GM12878 (cell line): ENCODE measurements around the gene KLF14. TPM values are rescaled to one million over a fixed set of nuclear protein-coding genes. Genes with fewer than 3 reads are reported as not detected.

Experiments
- ATAC-seq: fragments of 200-7000 bp; cut with Tn5 transposase; 3 replicates; pipeline ENCODE4 v1.9.1; 2020; ENCODE audit warnings: mild to moderate bottlenecking, moderate library complexity
- BruUV-seq: library from RNA; stranded (reverse); fragments of 400-500 nt; replicated peaks from 2 replicates; lab custom pipeline; 2021; lab: Mats Ljungman, UMichigan
- CTCF ChIA-PET: fragments of 300-600 bp; sonication (Branson Sonifier 250); formaldehyde crosslinking; extraction: SDS; loops from one replicate; lab custom pipeline; 2021; ENCODE audit warnings: inconsistent platforms; lab: Yijun Ruan, JAX
- POLR2A ChIA-PET: fragments of 350-600 bp; formaldehyde crosslinking; extraction: SDS; loops from one replicate; lab custom pipeline; 2021; ENCODE audit warnings: inconsistent platforms; lab: Charles Lee
- RAD21 ChIA-PET: fragments of 300-600 bp; sonication (Branson Sonifier 250); formaldehyde crosslinking; loops from one replicate; lab custom pipeline; 2023; ENCODE audit warnings: antibody characterized with exemption; ENCODE audit not compliant: unreplicated experiment; lab: Charles Lee
- SMC1A ChIA-PET: fragments of 300-600 bp; sonication (Branson Sonifier 250); formaldehyde crosslinking; loops from one replicate; lab custom pipeline; 2023; ENCODE audit not compliant: unreplicated experiment, uncharacterized antibody; lab: Charles Lee
- DNase-seq: peaks from one replicate; pipeline ENCODE4 v3.0.0-alpha.2; 2011; ENCODE audit warnings: low read depth, low spot score
- FAIRE-seq: peaks from 3 replicates; lab custom pipeline; 2011; peaks lifted over from hg19 to GRCh38; lab: Jason Lieb, UNC
- H2AFZ ChIP-seq: 2 replicates; pipeline ENCODE4 v1.6.0; 2011; ENCODE audit warnings: low read depth, low read length, control low read depth; ENCODE audit not compliant: control insufficient read depth
- H3K27ac ChIP-seq: 2 replicates; pipeline ENCODE4 v1.5.1; 2011; ENCODE audit warnings: control low read depth; ENCODE audit not compliant: control insufficient read depth, insufficient read depth
- H3K27me3 ChIP-seq, 2 experiments: replicated peaks in 1 of 2; 2 replicates each; pipeline versions ENCODE4 v1.6.0 to v1.6.1; 2011; ENCODE audit warnings: low read length in 1 of 2; ENCODE audit not compliant: control insufficient read depth in 2 of 2, insufficient read depth in 2 of 2
- H3K36me3 ChIP-seq, 2 experiments: 2 replicates each; pipeline ENCODE4 v1.5.1; 2011; ENCODE audit warnings: low read length in 1 of 2; ENCODE audit not compliant: control insufficient read depth in 2 of 2, insufficient read depth in 2 of 2
- H3K4me1 ChIP-seq: 2 replicates; pipeline ENCODE4 v1.6.1; 2011; ENCODE audit warnings: mild to moderate bottlenecking, low read length, moderate library complexity, mixed read lengths; ENCODE audit not compliant: control insufficient read depth, insufficient read depth
- H3K4me2 ChIP-seq: 2 replicates; pipeline ENCODE4 v1.6.0; 2011; ENCODE audit warnings: control low read depth; ENCODE audit not compliant: control insufficient read depth, insufficient read depth
- H3K4me3 ChIP-seq: fragments of 200-600 bp; sonication (generic); 2 replicates; pipeline ENCODE4 v1.5.1; 2016
- H3K79me2 ChIP-seq: 2 replicates; pipeline ENCODE4 v1.6.0; 2011; ENCODE audit warnings: low read length; ENCODE audit not compliant: control insufficient read depth, insufficient read depth
- H3K9ac ChIP-seq: 2 replicates; pipeline ENCODE4 v1.8.0; 2011; ENCODE audit warnings: low read length, control low read depth, mixed read lengths; ENCODE audit not compliant: control insufficient read depth, insufficient read depth
- H3K9me3 ChIP-seq: replicated peaks from 3 replicates; pipeline ENCODE4 v1.5.1; 2011; ENCODE audit warnings: mild to moderate bottlenecking, low read length; ENCODE audit not compliant: control insufficient read depth, insufficient read depth
- H4K20me1 ChIP-seq: 2 replicates; pipeline ENCODE4 v1.6.0; 2011; ENCODE audit not compliant: control insufficient read depth, insufficient read depth
- EP300 ChIP-seq, 2 experiments: fragments of 150-350 bp in 1 of 2; IDR thresholded peaks; 2 replicates each; pipeline ENCODE4 v1.6.1; 2011 to 2012; ENCODE audit warnings: low read depth in 2 of 2, low read length in 2 of 2, borderline replicate concordance in 1 of 2, improper control_type of control experiment in 1 of 2, inconsistent platforms in 1 of 2; ENCODE audit not compliant: control insufficient read depth in 1 of 2
- IRF4 ChIP-seq: IDR thresholded peaks from 2 replicates; pipeline ENCODE4 v1.6.1; 2011; ENCODE audit warnings: low read depth, low read length
- KLF5 ChIP-seq: fragments of 450-650 bp; IDR thresholded peaks from 2 replicates; pipeline ENCODE4 v1.6.1; 2014; ENCODE audit warnings: mild to moderate bottlenecking; ENCODE audit not compliant: partially characterized antibody
- LARP7 ChIP-seq: fragments of 450-650 bp; IDR thresholded peaks from 2 replicates; pipeline ENCODE4 v1.6.1; 2017; ENCODE audit warnings: mild to moderate bottlenecking
- MYC ChIP-seq: IDR thresholded peaks from 2 replicates; pipeline ENCODE4 v1.6.1; 2011; ENCODE audit warnings: mild to moderate bottlenecking, low read length, moderate library complexity, inconsistent platforms; ENCODE audit not compliant: insufficient read depth, insufficient replicate concordance, insufficient read length, severe bottlenecking
- NFXL1 ChIP-seq: fragments of 450-650 bp; IDR thresholded peaks from 2 replicates; pipeline ENCODE4 v1.6.1; 2017; ENCODE audit warnings: antibody characterized with exemption, mild to moderate bottlenecking, borderline replicate concordance
- NFYA ChIP-seq: IDR thresholded peaks from 2 replicates; pipeline ENCODE4 v1.6.1; 2011; ENCODE audit warnings: low read depth, mild to moderate bottlenecking, low read length, improper control_type of control experiment, borderline replicate concordance
- SREBF2 ChIP-seq: IDR thresholded peaks from 2 replicates; pipeline ENCODE4 v1.6.1; 2012; ENCODE audit warnings: mild to moderate bottlenecking, low read length
- SRF ChIP-seq, 2 experiments: IDR thresholded peaks; 2 replicates each; pipeline ENCODE4 v1.6.1; 2011; ENCODE audit warnings: low read depth in 2 of 2, low read length in 2 of 2, mild to moderate bottlenecking in 1 of 2, moderate library complexity in 1 of 2
- STAT3 ChIP-seq: IDR thresholded peaks from 2 replicates; pipeline ENCODE4 v1.6.1; 2011; ENCODE audit warnings: low read depth, low read length, improper control_type of control experiment
- TCF7 ChIP-seq: IDR thresholded peaks from 2 replicates; pipeline ENCODE4 v1.6.1; 2014; ENCODE audit warnings: antibody characterized with exemption, borderline replicate concordance
- ZNF687 ChIP-seq: fragments of 450-650 bp; IDR thresholded peaks from 2 replicates; pipeline ENCODE4 v1.6.1; 2017; ENCODE audit warnings: mild to moderate bottlenecking, moderate library complexity
- WGBS: methylation state at CpG from one replicate; pipeline ENCODE4 v1.1.6; 2016; ENCODE audit warnings: low lambda C conversion rate; ENCODE audit not compliant: insufficient replicate concordance, insufficient coverage; ENCODE audit errors: missing lambda C conversion rate; 5-methylcytosine and 5-hydroxymethylcytosine counted together
- in situ Hi-C: fragments of 300-500 bp; cut with MboI; formaldehyde crosslinking; loops from 9 replicates; pipeline ENCODE4 v1.14.3; 2018; ENCODE audit warnings: mixed read lengths
- intact Hi-C: fragments of 100-400 bp; cut with micrococcal nuclease; formaldehyde crosslinking; loops from one replicate; pipeline ENCODE4 v1.14.2; 2022; ENCODE audit not compliant: unreplicated experiment
- polyA plus RNA-seq, 11 experiments: library from polyadenylated mRNA; depleted of rRNA in 4 of 11; unstranded in 6 of 11; stranded (reverse) in 5 of 11; fragments of >200 nt; fragmentation: Nextera tagmentation in 4 of 11; fragmentation: Illumina TruSeq in 1 of 11; extraction: Ambion mirVana in 4 of 11; extraction: Trizol in 1 of 11; gene quantifications; 1 replicate in 1 of 11; 2 replicates in 10 of 11; pipeline versions ENCODE4 v1.2.1 to v1.2.3, GENCODE V29; 2011 to 2016; ENCODE audit warnings: inconsistent platforms in 2 of 11, missing spikeins in 2 of 11, low read depth in 1 of 11
- total RNA-seq, 4 experiments: library from RNA; depleted of rRNA in 3 of 4; stranded (reverse); fragments of >200 nt in 3 of 4; fragmentation: Illumina TruSeq in 1 of 4; extraction: Trizol in 1 of 4; gene quantifications; 2 replicates each; pipeline versions ENCODE4 v1.2.1 to v1.2.3, GENCODE V29; 2013 to 2021
- TF ChIP-seq, protein P1 (sequence below): fragments of 450-650 bp; formaldehyde crosslinking; IDR thresholded peaks from 2 replicates; pipeline ENCODE4 v1.4.0; 2022; ENCODE audit warnings: mild to moderate bottlenecking, moderate library complexity
- TF ChIP-seq, protein P2 (sequence below): fragments of 450-650 bp; IDR thresholded peaks from 2 replicates; pipeline ENCODE4 v1.6.1; 2017; ENCODE audit warnings: mild to moderate bottlenecking, moderate library complexity

KLF14 gene
- total and polyA plus RNA-seq, 10 of the 15 experiments (the other 5 are each of a cell fraction or from before 2014, with no cell fraction given), result 0.06 TPM; not detected in 9

GRCh38 chr7:130708001-130708400 lies 26.0 kb downstream of the KLF14 start:
- no TSS peak for BruUV-seq
- in situ Hi-C loops, result no loop called here
- FAIRE-seq, result no peak
- no peak for TF ChIP-seq EP300 (IDR thresholded peaks at IDR 0.05; ENCODE audit: borderline replicate concordance in 1 of 2, control insufficient read depth in 1 of 2, low read depth in 2 of 2, low read length in 2 of 2)
- TF ChIP-seq SRF (IDR thresholded peaks at IDR 0.05; ENCODE audit: low read depth in 2 of 2, low read length in 2 of 2), result no peak
- no peak for TF ChIP-seq IRF4
- TF ChIP-seq, protein P1, sequence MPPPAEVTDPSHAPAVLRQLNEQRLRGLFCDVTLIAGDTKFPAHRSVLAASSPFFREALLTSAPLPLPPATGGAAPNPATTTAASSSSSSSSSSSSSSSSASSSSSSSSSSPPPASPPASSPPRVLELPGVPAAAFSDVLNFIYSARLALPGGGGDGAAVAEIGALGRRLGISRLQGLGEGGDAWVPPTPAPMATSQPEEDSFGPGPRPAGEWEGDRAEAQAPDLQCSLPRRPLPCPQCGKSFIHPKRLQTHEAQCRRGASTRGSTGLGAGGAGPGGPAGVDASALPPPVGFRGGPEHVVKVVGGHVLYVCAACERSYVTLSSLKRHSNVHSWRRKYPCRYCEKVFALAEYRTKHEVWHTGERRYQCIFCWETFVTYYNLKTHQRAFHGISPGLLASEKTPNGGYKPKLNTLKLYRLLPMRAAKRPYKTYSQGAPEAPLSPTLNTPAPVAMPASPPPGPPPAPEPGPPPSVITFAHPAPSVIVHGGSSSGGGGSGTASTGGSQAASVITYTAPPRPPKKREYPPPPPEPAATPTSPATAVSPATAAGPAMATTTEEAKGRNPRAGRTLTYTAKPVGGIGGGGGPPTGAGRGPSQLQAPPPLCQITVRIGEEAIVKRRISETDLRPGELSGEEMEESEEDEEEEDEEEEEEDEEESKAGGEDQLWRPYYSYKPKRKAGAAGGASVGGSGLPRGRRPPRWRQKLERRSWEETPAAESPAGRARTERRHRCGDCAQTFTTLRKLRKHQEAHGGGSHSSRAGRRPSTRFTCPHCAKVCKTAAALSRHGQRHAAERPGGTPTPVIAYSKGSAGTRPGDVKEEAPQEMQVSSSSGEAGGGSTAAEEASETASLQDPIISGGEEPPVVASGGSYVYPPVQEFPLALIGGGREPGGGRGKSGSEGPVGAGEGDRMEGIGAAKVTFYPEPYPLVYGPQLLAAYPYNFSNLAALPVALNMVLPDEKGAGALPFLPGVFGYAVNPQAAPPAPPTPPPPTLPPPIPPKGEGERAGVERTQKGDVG (CRISPR knock-in tag), result no peak
- TF ChIP-seq, protein P2, sequence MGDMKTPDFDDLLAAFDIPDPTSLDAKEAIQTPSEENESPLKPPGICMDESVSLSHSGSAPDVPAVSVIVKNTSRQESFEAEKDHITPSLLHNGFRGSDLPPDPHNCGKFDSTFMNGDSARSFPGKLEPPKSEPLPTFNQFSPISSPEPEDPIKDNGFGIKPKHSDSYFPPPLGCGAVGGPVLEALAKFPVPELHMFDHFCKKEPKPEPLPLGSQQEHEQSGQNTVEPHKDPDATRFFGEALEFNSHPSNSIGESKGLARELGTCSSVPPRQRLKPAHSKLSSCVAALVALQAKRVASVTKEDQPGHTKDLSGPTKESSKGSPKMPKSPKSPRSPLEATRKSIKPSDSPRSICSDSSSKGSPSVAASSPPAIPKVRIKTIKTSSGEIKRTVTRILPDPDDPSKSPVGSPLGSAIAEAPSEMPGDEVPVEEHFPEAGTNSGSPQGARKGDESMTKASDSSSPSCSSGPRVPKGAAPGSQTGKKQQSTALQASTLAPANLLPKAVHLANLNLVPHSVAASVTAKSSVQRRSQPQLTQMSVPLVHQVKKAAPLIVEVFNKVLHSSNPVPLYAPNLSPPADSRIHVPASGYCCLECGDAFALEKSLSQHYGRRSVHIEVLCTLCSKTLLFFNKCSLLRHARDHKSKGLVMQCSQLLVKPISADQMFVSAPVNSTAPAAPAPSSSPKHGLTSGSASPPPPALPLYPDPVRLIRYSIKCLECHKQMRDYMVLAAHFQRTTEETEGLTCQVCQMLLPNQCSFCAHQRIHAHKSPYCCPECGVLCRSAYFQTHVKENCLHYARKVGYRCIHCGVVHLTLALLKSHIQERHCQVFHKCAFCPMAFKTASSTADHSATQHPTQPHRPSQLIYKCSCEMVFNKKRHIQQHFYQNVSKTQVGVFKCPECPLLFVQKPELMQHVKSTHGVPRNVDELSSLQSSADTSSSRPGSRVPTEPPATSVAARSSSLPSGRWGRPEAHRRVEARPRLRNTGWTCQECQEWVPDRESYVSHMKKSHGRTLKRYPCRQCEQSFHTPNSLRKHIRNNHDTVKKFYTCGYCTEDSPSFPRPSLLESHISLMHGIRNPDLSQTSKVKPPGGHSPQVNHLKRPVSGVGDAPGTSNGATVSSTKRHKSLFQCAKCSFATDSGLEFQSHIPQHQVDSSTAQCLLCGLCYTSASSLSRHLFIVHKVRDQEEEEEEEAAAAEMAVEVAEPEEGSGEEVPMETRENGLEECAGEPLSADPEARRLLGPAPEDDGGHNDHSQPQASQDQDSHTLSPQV, result no peak
- TF ChIP-seq MYC, result no peak
- TF ChIP-seq SREBF2, result no peak
- no peak for TF ChIP-seq NFYA
- TF ChIP-seq KLF5, result no peak
- no peak for TF ChIP-seq ZNF687
- TF ChIP-seq STAT3, result no peak
- no peak for TF ChIP-seq NFXL1
- TF ChIP-seq LARP7, result no peak
- no peak for TF ChIP-seq TCF7

More at GRCh38 chr7:130708001-130708400, 26.0 kb downstream of the KLF14 start:
- ChIA-PET POLR2A (no interaction called here), RAD21 (no interaction called here), SMC1A (no interaction called here), CTCF (no interaction called here)
- Histone ChIP-seq H3K9me3 (no peaks in the 10 kb centered on the region; the same call in 2 of the 3 replicates), H3K79me2 (no peaks in the 10 kb centered on the region), H3K36me3 (no peaks in the 10 kb centered on the region), H3K27me3 (no peaks in the 10 kb centered on the region), H4K20me1 (no peaks in the 10 kb centered on the region), H3K4me2 (no peak overlapping the region), H2AFZ (no peak overlapping the region), H3K27ac (no peak overlapping the region), H3K9ac (no peak overlapping the region), H3K4me3 (no peak overlapping the region), H3K4me1 (no peaks in the 10 kb centered on the region)
- intact Hi-C loops, result no loop called here
- no peak for DNase-seq
- WGBS, result 74% methylated on average over 4 of the region's 4 CpGs
- ATAC-seq, result no peak
